HG02852 (cell line): ENCODE measurements around the gene ZKSCAN3.
A peak's percentile ranks its signal among the peaks of the same experiment; 100 is the strongest.
"Not testable (repeated sequence)": the region's sequence is repeated elsewhere in the genome, so short reads cannot be mapped to it uniquely, and the experiment has no call there.

ENCODE experiments used
- ATAC-seq: cut with Tn5 transposase; IDR thresholded peaks from one replicate; pipeline ENCODE4 v1.9.1; 2021; ENCODE audit warnings: mild to moderate bottlenecking, moderate library complexity; ENCODE audit not compliant: unreplicated experiment

ZKSCAN3 gene

DNA sequence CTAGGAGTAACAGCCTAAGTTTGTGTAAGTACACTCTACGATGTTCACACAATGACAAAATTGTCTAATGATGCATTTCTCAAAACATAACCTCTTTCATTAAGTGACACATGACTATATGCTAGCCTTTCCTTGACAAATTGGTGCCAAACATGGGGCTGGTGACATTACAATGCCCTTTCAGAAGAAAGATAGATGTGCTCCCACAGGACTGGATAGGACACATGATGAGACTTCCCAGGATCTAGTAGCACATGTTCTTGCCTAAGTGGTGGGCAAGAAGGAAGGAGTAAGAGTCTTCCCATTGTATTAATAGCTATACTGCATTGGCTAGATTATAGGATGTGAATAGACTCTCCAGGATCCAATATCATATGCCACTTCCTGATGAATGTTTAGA, 21.5 kb downstream of the ZKSCAN3 start:
- ATAC-seq, result no peak

DNA sequence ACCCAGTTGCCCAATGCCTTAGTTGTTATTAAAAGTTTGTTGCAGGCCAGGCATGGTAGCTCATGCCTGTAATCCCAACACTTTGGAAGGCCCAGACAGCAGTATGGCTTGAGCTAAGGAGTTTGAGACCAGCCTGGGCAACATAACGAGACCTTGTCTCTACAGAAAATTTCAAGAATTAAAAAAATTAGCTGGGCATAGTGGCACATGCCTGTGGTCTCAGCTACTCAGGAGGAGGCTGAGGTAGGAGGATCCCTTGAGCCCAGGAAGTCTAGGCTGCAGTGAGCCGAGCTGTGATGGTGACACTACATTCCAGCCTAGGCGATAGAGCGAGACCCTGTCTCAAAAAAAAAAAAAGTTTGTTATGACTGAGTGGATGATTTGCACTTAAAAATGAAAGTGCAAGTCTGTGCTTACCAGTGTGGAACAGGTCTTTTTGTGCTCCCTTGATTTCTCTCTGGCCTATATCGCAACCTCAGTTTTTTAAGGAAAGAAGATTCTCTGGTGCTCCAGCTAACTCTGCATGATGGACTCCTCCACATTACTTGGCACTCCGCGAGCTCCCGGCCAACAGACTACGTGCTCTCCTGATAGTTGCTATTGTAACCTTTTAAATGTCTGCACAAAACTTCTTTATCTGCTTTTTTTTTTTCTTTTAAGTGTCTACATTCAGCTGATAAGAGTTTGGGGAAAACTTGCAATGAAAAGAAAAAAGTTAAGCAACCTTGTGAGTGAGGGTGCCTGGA, 22.1 kb downstream of the ZKSCAN3 start:
- ATAC-seq, result peak; percentile 73

DNA sequence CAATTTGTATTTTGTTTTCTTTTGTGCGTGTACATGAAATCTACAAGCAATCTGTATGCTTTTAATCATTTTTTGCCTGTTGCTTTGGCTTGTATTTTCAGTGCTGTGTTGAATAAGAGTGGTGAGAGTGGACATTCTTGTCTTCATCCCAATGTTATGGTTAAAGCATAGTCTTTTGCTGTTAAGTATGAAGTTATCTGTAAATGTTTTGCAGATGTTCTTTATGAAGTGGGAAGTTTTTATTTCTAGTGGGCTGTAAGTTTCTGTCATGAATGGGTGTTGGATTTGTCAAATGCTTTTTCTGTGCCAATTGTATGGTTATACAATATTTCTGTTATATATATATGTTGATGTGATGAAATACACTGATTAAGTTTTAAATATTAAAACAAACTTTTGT, 24.2 kb downstream of the ZKSCAN3 start:
- ATAC-seq, result no peak

GRCh38 chr6:28377879-28378278, 28.1 kb downstream of the ZKSCAN3 start:
- no peak for ATAC-seq

DNA sequence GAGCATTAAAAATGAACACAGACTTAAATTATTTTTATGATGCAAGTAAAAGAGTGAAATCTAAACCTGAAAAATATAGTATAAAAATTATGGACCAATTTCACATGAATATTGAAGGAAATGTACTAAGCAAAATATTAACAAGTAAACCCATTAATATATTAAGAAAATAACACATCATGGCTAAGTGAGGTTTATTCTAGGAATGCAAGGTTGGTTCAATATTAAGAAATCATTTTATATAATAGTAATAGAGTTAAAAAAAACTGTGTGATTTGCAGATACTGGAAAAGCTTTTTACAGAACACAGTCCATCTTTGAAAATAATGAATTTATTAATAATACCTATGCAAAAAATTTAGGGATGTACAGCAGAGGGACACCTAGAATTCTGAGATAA, 28.9 kb downstream of the ZKSCAN3 start:
- no peak for ATAC-seq

DNA sequence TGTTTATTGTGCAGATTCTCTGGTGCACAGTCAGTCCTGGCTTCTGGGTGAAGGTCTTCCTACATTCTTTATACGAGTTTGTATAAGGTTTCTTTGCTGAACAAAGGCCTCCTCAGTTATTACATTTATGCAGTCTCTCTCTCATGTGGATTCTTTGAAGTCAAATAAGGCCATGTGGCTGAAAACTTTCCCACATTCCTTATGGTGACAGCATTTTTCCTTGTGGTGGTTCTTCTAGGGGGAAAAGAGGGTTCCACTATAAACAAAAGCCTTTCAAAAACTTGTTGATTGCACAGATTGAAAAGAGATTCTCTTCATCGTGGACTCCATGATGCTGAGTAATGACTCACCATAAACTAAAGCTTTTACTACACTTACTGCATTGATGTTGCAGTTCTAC, 30.6 kb downstream of the ZKSCAN3 start:
- no peak for ATAC-seq

DNA sequence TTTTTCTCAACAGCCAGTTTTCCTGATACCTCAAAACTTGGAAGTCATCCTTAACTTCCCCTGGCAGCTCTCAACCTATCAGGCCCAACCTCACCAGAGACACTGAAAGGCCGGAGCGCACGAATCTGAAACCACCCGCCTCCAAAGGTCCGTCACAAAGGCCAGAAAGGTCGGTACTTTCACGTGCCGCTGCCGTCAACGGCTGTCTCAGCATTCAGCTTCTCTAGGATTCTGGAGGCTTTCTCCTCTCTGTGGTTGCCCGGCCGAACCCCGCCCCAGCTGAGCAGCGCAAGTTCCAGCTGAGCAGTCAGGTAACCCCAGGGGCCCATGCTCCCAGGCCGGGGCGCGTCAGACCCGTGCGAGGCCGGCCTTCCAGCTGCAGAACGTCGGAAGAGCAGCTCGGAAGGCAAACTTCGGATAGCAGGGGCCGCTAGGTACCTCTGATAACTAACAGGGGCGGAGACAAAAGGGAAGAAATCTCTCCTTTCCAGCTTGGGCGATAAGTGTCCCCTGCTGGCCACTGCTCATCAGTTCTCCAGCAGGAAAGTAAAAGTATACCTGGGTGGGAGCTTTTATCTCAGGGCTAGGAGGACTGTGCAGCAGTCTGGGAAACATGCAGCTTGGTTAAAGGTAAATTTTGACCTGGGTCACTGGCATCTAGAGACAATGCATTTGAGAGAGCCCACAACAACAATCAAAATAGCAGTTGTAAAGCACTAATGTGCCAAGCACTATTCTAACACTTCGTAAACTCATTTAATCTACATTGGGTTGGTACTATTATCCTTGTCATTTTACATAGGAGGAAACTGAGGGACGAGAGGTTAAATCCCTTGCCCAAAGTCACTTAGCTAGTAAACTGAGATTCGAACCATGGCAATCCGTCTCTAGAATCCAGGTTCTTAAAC, 33.7 kb downstream of the ZKSCAN3 start:
- ATAC-seq, result peak; percentile 94

- no peak for ATAC-seq
Observed at GRCh38 chr6:28384143-28384533, 34.4 kb downstream of the ZKSCAN3 start.

DNA sequence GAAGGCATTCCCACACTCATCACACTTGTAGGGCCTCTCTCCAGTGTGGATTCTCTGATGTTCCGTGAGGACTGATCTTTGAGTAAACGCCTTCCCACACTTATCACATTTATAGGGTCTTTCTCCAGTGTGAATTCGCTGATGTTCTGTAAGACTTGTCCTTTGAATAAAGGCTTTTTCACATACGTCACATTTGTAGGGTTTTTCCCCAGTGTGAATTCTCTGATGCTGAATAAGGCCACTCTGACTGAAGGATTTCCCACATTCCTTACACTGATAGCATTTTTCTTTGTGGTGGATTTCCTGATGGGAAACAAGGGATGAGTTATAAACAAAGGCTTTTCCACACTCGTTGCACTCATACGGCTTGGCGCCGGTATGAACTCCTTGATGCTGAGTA, 40.9 kb downstream of the ZKSCAN3 start:
- no peak for ATAC-seq

- ATAC-seq, result no peak
Observed at GRCh38 chr6:28393912-28394662, 44.3 kb downstream of the ZKSCAN3 start.

GRCh38 chr6:28395918-28396317, 46.2 kb downstream of the ZKSCAN3 start:
- no peak for ATAC-seq

GRCh38 chr6:28399350-28400121, 49.8 kb downstream of the ZKSCAN3 start, which contains the start of gene ZSCAN12:
Gene ZSCAN12 (minus strand): TSS chr6:28399747. CDS start chr6:28398405, 1,342 bp downstream.
- peak; percentile 79 for ATAC-seq

DNA sequence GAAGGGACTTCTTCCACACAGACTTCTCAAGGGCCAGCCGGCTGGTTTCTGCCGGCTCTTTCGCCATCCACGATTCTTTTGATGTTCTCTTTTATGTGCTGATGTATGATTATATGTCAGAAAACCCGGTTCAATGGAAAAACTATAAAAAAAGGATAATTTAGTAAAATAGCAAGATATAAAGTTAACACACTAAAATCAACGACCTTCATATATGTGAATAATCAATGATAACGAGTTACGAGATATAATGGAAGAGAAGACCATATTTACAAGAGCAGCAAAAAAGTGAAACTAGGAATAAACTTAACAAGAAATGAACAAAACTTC, 50.3 kb downstream of the ZKSCAN3 start:
- no peak for ATAC-seq

GRCh38 chr6:28401172-28401571, 51.4 kb downstream of the ZKSCAN3 start:
- ATAC-seq, result no peak

GRCh38 chr6:28402197-28402596, 52.5 kb downstream of the ZKSCAN3 start:
- no peak for ATAC-seq

DNA sequence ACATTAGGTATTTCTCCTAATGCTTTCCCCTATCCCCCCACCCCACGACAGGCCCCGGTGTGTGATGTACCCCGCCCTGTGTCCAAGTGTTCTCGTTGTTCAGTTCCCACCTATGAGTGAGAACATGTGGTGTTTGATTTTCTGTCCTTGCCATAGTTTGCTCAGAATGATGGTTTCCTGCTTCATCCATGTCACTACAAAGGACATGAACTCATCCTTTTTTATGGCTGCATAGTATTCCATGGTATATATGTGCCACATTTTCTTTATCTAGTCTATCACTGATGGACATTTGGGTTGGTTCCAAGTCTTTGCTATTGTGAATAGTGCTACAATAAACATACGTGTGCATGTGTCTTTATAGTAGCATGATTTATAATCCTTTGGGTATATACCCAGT, 54.2 kb downstream of the ZKSCAN3 start:
- not testable (repeated sequence) for ATAC-seq

DNA sequence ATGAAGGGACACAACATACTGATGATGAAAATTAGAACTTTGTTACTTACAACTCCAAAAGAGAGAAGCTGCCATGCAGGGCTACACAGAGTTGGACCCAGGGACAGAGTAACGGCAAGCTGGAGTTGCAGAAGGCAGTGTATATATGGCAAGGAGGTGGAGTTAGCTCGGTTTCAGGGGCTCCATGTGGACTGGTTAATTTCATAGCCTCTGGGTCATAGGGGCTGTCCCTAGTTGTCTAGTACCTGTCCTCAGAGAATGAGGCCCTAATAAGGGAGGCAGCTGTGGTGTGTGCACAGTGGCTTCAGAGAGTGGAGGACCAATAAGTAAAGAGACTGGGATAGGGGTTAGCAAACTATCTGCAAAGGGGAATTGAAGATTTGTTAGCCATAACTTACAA, 57.7 kb downstream of the ZKSCAN3 start:
- no peak for ATAC-seq

DNA sequence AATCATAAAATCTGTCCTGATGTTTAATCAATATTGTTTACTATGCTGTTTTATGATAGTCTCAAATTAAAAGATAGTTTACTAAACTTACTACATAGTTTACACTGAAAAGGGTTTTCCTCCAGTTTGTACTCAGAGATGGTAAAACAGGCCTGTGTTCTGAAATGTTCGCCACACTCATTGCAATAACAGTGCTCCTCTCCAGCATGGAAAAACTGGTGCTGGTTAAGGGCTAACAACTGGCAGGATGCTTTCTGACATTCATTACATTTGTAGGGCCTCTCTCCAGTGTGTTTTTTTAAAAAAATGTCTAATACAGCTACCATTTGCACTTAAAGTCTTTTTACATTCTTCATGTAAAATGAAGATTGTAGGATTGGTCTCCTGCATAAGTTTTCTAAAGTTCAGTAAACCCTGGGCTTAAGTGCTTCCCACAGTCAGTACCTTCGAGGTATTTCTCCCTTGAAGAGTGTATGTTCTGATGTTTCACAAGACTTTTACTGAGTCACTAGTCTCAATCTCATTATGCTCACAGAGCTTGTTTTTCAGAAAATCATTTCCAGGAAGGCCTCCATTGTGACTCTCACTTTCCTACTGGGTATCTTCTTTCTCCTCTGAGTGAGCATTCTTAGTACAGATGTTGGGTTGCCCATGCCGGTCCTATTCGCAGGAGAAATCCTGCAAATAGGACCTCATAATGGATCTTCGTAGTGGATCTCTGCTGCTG, 58.5 kb downstream of the ZKSCAN3 start:
- ATAC-seq, result no peak

- no peak for ATAC-seq
Observed at GRCh38 chr6:28410767-28411166, 61.0 kb downstream of the ZKSCAN3 start.

GRCh38 chr6:28413681-28414080, 63.9 kb downstream of the ZKSCAN3 start:
- no peak for ATAC-seq
